CD4-positive, alpha-beta T cell treated with Interleukin-2 at 100 ng/mL for 4 hours (primary cell): ENCODE results near the gene GP2.
"Not testable (repeated sequence)": the region's sequence is repeated elsewhere in the genome, so short reads cannot be mapped to it uniquely, and the experiment has no call there.

Experiments used
- DNase-seq: peaks from one replicate; pipeline ENCODE4 v3.0.0-alpha.2; 2020; ENCODE audit warnings: low spot score

Gene GP2

DNA sequence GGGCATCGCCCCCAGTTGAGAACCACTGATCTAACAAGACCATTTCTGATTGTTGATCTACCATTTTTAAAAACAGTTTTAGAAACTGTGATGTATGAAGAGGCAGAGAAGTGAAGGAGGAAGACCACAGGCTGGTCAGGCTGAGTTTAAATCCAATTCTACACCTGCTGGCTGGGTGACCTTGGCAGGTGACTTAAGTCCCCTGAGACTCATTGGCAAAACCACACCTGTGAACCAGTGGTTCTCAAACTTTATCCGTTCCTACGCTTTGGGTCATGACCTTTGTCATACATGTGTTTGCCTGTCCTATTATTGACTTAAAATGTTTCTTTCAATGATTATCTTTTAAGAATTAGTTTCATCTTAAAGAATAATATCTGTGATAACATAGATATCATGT lies 2.3 kb downstream of the GP2 start:
- DNase-seq, result no peak

DNA sequence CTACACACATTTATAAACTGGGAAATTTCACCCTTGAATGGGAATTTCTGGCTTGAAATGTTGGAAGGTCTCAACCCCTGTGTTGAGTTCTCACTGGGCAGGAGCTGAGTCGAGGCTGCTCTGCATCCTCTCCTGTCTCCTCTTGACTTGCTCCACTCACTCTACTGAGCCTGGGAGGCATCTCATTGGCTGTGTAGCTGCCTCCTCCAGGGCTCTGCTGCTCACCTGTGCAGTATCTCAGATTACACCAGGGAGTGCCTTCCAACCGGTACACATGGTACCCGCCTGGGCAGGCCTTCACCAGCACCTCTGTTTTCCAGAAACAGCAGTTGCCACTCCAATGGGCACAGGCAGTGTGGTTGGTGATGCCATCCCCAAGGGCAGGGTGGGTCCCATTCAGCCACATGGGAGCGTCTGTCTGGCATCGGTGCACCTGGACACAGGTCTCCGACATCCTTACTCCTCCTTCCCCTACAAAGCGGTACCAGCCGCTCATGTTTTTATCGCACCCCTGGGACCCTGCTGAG lies 3.7 kb downstream of the GP2 start:
- no peak for DNase-seq

DNA sequence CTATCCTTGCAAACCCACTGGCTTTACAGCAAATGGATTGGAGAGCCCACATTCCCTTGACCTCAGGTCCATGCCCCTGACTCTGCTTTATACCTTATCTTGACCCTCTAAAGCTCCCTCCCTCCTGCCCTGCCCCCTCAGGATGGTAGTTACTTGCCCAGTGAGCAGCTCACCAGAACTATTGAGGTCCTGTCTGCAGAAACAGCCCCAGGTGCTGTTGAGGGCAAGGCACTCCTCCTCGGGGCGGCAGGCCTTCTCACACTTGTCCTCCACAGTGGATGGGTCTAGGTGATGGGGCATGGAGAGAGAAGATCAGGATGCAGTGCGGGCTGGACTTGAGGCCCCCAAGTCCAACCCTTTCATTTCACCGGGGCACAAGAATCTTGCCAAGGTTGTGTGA lies 4.6 kb downstream of the GP2 start:
- no peak for DNase-seq

DNA sequence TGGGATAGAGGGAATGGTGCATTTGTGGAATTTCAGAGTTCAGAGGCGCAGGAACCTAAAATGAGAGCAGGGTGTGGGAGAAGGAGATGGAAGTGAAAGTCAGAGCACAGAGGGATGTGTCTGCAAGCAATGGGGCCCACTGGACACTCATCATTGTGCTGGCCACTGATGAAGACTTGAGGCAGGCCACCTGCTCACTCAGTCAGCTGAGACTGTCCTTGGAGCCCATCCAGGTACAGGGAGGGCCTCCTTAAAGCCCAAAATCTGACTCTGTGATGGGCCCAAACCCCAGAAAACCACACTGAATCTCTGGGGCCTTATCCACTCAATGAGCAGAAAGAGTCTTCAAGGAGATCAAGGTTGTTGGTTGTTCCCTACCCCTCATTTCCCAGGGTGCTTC lies 5.6 kb downstream of the GP2 start:
- DNase-seq, result no peak

DNA sequence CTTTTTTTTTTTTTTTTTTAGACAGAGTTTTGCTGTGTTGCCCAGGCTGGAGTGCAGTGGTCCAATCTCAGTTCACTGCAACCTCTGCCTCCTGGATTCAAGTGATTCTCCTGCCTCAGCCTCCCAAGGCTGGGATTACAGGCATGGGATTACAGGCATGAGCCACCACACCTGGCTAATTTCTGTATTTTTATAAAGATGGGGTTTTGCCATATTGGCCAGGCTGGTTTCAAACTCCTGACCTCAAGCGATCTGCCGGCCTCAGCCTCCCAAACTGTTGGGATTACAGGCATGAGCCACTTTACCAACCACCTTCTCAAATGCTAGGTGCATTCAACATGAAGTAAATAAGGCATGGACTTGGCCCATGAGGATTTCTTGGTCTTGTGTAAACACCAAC lies 6.3 kb downstream of the GP2 start:
- DNase-seq, result not testable (repeated sequence)

DNA sequence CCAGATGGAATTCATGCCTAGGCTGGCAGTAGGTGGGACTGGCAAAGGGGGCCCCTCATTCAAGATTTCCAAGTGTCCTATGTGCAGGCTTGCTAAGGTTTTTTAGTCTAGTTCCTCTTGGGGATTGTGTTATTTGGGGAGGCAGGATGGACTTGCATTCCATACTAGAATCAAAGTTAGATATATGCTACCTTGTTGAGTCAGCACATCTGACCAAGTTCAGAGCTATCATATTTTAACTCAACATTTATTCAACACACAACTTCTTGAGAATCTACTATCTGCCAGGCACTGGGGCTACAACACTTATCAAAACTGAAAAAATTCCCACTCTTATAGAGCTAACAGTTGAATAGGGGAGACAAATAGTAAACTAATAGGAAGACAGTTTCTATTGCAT lies 6.7 kb downstream of the GP2 start:
- no peak for DNase-seq

DNA sequence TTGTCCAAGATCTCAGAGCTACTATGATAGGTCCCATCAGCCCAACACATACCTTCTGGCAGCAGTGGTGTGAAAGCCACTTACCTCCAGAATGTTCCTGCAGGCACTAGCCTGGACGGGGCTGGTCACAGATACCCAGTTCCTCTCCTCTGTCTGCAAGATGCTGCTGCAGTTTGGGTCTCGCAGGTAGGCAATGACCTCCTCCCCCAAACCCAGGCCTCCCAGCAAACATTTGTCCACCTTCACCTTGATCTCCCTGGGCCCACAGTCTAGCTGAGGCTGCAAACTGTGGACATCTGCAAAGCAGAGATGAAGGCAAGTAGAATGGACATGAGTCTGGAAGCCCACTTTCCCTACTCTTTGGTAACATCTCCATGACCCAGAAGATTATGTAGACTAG lies 7.1 kb downstream of the GP2 start:
- no peak for DNase-seq

DNA sequence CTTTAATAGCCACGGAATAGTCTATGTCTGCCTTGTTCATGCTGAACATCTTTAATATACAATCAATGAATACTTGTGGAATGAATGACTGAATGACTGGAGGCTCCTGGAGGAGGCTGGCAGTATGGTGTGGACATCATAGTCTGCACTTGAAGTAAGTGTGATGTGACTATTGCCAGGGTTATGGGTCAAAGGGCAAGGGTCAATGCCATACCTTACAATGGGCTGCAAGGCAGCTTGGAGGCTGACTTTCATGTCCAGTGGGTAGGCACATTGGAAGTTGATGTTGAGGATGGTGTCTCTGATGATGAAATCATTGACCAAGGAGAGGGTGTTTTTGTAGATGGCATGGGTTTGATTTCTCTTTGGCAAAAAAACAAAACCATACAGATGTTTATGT lies 7.9 kb downstream of the GP2 start:
- no peak for DNase-seq

DNA sequence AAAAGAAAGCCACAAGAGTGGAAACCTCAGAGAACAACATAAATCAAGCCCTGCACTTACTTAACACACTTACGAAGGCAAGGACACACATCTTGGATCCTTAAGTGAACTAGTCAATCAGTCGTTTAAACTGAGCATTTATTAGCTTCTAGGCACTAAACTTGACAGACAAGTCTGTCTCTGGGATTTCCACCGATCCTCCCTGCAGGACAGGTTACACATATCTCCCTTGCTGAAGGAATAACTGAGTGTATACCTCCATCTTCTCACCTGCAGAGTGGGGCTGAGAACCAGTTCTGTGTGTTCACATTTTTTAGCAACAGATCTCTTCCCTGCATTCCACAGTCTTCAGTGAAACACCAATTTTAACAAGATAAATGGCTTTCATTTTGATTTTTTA lies 8.9 kb downstream of the GP2 start:
- DNase-seq, result no peak

DNA sequence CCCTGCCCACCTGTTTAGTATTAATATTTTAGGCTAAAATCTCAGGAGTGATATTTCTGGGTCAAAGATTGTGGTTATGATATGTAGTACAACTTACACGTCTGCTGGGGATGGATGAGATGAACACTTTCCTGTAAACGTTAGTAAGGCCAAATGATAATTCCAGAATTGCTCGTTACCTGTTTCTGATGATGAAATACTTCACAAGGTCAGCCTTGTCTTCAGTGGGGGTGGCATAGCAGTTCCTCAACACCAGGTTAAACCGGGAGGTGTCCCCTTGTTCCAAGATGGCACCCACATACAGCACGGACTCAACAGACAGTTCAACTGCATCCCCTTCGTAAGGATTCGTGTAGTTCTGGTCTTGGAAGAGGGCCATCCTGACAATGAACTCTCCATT lies 9.3 kb downstream of the GP2 start:
- no peak for DNase-seq

DNA sequence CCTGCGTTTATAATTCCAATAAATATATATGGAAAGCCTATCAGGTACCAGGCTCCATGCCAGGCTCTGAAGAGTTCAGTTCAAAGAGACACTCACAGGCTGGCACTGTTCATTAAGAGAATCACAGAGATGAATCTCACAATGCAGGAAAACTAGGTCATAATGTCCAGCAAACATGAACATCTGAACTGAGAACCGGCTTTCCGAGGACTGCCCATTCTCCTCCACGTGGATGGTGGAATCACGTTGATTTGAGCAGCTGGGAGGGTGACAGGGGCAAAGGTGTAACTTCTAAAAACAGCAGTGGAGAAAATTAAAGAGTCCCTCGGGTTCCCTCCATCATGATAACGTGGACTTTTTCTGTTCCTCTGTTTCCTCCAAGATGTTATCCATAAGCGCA lies 10.2 kb downstream of the GP2 start:
- no peak for DNase-seq

DNA sequence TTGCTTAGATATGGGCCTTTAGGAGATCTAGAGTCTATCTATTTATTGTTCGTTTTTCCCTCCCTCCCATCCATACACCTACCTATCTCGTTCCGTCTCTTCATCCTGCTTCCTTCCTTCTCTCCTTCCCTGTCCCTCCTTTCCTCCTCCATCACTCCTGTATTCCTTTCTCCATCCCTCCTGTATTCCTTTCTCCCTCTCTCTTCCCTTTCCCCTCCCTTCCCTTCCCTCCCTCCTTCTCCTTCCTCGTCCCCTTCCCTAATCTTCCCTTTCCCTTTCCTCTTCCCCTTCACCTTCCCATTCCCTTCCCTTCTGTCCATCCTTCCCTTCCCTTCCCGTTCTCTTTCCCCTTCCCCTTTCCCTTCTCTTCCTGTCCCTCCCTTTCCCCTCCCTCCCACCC lies 10.6 kb downstream of the GP2 start:
- DNase-seq, result no peak

DNA sequence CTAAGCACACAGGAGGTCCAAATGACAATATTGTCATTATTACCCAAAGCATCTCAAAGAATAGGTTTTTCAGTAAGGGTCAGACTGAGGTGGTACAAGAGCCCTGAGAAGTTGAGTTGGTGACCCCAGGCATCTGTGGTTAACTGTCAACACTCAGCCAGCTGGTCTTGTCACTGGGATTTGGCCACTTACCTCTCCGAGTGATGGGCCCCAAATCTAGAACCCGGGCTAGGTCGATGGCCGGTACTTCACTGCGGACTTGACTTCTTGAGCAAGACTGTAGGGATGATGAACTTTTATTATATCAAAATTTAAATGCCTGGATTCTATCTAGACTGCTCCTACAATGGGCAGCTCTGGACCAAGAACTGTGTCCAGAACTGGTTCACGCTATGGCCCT lies 11.5 kb downstream of the GP2 start:
- DNase-seq, result no peak

DNA sequence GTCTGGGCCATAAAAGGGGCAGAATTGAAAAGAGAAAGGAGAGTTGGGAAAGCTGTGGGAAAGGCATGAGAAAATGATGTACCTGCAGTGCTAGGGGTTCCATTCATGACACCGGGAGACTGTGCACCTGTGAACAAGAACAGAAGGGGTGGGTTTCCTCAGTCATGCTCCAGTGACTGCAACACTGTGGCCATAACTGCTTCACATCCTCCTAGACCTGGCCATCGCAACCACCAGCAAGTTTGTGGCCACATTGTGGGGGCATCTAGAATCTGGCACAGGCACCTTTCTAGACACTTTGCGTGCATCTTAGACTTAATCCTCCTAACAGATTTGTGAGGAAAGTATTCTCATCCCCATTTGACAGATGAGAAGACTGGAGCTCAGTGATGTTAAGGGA lies 12.7 kb downstream of the GP2 start:
- no peak for DNase-seq

DNA sequence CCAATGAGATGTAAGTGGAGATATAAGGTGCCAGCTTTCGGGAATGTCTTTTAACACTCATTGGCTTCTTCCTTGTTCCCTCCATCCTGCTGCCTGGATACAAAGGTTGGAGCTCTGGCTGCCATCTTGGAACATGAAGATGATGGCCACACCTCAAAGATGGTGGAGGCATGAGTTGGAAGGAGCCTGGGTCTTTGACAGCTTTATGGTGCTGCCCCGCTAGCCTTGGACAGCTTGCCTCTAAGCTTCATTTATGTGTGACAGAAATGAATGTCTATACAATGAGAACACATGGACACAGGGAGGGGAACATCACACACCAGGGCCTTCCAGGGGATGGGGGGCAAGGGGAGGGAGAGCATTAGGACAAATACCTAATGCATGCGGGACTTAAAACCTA lies 13.6 kb downstream of the GP2 start:
- no peak for DNase-seq

DNA sequence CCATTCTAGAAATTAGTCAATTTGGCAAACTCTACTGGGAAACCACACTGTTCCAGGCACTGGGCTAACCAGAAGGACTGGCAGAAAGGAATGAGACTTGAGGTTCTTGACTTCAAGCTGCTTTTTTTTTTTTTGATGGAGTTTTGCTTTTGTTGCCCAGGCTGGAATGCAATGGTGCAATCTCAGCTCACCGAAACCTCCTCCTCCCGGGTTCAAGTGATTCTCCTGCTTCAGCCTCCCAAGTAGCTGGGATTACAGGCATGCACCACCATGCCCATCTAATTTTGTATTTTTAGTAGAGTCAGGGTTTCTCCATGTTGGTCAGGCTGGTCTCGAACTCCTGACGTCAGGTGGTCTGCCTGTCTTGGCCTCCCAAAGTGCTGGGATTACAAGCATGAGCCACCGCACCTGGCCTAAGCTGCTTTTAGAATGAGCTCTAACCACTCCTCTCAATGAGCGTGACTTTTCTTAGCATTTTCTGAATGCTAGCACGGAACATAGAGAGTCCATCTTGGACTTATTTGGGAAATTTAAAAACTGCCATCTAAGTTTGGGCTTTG lies 14.7 kb downstream of the GP2 start:
- DNase-seq, result not testable (repeated sequence)

DNA sequence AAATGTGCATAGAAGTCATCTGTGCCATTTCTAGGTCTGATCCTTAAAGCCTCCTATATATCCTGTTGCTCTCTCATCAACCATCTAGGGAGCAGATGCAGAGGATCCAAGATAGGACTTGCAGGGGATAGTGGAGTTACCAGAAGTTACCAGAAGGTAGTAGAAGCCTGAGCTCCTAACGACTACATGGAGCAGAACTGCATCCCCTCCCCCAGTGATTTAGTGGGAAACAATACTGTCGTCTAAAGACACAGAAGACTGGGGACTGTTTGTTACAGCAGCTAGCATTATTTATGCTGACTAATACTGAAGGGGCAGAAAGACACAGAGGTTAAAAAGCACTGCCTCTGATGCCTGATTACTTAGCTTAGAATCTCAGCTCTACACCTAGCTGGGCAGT lies 15.8 kb downstream of the GP2 start:
- no peak for DNase-seq

DNA sequence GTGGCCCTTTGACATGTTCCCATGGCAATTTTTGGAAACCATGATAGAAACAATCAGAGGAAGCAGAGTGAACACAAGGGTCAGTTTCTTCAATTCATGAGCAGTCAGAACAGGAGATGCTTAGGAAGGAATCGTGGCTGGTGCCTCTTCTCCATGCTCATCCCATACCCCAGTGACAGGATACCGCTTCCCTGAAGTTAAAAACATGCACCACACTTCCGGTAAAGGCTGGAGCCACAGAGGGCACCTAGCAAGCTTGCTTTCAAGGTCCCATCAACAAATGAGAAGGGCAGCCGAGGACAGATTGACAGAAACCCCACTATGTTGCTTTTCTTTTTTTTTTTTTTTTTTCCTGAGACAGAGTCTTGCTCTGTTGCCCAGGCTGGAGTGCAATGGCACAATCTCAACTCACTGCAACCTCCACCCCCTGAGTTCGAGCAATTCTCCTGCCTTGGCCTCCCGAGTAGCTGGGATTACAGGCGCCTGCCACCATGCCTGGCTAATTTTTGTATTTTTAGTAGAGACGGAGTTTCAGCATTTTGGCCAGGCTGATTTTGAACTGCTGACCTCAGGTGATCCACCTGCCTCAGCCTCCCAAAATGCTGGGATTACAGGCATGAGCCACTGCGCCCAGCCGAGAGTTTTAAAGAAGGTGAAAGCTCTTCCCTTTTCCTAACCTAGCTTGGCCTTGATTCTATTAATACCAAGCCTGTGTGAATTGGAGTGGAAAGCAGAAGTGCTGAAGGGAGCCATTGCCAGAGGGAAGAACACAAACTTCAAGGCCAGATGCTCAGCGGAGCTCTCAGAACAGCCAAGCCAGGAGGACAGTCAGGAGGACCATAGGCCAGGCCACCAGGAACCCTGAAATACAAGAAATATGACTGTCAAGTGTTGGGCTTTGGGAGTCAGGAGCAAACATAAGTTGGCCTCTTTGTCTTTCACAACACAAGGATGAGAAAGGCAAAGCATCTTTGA lies 16.6 kb downstream of the GP2 start:
- DNase-seq, result no peak

DNA sequence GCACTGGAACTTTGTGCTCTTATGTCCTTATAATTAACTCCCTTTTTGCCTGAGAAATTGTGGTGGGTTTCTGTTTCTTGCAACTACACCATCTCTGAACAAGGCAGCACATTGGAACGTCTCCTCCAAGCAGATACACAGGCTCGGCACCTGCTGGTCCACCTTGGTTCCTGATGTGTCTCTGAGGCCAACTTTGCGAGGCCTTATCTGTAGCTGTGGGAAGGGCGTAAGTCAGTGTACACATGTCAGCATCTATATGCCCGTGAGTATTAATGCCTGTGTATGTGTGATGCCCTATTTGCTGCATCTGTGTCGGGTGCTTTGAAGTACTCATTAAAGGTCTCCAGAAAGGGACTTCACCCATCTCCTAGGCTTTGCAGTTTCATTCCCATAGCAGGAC lies 17.5 kb downstream of the GP2 start:
- no peak for DNase-seq

DNA sequence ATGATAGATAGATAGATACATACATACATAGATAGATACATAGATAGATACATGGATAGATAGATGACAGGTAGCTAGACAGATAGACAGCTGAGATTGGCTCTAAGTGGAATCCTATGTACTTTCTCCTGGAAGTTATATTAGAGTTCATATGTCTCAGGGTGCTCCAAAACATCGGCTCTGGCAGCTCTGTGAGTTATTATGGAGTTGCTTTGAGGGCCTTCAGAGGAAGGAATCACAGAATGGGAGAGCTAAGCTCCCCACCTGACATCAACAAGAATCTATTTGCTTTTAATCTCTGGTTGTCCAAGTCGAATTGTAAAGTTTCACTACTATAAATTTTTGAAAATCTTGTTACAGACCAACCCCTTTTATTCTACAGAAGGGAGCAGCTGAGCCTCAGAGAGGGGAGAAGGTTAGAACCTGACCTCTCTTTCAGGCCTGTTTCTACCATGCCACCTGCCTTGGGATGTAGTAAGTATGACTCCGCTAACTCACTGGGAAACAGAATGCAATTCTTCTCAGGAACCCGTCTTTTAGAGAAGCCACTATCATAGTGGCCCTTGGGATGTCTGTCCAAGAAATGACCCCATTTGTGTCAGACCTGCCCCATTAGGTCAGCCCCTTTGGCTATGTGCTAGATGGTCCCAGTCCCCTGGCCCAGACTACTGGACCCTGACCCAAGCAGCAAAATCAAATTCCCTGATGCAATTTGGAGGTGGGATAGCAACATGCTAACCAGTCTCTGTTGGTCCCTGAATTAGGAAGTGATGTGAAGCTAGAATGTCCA lies 18.3 kb downstream of the GP2 start:
- DNase-seq, result no peak

DNA sequence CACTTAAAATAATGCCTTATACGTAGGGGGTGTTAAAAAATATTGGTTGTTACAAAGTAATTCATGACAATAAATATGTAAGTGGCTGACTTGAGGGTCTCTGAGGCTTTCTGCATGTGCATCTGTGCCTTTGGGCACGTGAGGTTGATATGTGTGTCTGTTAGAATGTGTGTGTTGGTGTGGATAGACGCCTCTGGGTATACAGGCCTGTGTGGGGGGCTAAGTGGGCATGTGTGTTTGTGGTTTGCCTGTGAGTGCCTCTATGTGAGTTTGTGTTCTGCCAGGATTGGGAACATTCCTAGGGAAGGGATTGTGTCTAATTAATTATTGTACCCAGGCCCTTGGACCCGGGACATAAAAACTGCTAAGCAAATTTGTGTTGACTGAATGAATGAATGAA lies 19.0 kb downstream of the GP2 start:
- DNase-seq, result no peak

DNA sequence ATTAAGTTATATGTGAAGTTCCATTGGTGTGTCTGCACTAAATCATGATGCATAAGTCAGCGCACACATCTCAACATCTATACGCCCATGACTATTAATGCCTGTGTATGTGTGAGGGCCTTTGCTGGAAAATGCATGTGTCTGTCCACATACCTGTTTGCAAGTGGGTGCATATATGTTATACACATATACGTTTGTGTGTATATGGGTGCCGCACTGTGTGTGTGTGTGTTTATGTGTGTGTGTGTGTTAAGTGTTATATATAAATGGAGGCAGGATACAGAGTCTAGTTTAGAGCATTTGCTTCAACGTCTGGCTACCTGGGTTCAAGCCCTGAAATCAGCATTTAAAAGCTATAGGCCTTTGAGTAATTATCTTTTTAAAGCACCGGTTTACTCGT lies 19.5 kb downstream of the GP2 start:
- DNase-seq, result no peak

DNA sequence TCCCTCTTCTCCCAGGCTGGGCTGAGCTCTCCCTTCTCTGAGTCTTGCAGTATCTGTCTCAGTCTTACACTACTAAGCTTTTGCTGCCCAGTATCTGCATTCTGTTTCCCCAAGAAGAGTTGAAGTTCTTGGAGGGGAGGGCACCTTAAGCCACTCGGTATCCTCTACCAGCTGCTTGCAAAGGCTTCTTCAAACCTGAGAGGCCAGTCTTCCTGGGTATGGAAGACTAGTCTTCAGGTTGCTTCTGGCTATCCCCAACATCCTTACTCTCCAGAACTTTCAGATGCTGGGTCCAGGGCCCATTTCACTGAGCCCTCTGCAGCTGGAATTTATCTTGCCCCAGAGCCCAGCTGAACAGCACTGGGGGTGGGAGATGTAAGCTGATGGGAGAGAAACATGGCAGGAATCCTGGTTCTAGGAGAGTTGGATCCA lies 20.1 kb downstream of the GP2 start:
- DNase-seq, result no peak
